SH-SY5Y (cell line): ENCODE data around the gene KLHL26.

Source experiments
- GATA2 ChIP-seq: IDR thresholded peaks from 2 replicates; pipeline ENCODE4 v1.6.1; 2011; ENCODE audit warnings: mild to moderate bottlenecking, low read depth, low read length
- GATA3 ChIP-seq: IDR thresholded peaks from 2 replicates; pipeline ENCODE4 v1.6.1; 2011; ENCODE audit warnings: low read depth, mild to moderate bottlenecking, low read length, moderate library complexity

- TF ChIP-seq GATA3 (no peak), GATA2 (no peak)
Observed at GRCh38 chr19:18712981-18713380, 76.2 kb downstream of the KLHL26 start.
